CD4-positive, alpha-beta T cell treated with Interleukin-4 for 4 hours (primary cell): ENCODE measurements around the gene YJU2.
"Not testable (repeated sequence)": the region's sequence is repeated elsewhere in the genome, so short reads cannot be mapped to it uniquely, and the experiment has no call there.

Source experiments
- DNase-seq: peaks from one replicate; pipeline ENCODE4 v3.0.0-alpha.2; 2020

Gene YJU2

DNA sequence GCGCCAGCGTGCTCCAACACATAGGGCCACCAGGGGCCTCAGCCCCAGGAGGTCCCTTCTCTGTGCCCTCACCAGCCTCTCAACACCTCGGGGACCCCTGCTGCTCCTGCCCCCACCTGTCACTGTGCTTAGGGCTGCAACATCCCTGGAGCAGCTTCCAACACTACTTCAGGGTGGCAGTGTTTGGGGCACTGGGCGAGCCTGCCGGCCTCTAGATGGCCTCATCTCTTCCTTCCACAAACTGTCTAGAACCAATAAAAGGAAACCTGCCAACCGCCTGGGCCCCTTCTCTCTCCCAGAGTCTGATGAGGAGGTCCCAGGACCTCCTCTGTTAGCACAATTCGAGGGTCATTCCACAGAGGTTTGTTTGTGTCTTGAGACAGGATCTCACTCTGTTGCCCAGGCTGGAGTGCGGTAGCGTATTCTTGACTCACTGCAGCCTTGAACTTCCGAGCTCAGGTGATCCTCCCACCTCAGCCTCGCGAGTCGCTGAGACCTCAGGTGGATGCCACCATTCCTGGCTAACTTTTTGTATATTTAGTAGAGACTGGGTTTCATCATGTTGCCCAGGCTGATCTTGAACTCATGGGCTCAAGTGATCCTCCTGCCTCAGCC is 22.0 kb downstream of the YJU2 start:
- DNase-seq = no peak

DNA sequence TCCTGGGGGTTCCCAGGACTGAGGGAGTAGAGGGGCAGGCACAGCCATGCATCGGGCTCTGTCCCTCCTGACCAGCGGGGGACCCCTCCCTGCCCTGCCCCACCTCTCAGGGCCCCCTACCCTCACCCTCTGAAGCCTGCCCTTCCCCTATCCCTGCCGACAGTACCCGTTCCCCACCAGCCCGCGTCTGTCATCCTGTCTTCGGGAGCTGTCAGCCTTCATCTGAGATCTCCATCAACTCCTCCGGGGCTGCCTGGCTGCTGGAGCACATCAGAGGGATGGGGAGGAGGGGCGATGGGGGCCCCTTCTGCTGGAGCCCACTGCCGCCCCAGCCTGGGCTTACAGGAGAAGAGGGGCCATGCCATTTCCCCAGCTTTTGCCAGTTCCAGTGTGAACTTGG is 26.0 kb downstream of the YJU2 start:
- no peak for DNase-seq

DNA sequence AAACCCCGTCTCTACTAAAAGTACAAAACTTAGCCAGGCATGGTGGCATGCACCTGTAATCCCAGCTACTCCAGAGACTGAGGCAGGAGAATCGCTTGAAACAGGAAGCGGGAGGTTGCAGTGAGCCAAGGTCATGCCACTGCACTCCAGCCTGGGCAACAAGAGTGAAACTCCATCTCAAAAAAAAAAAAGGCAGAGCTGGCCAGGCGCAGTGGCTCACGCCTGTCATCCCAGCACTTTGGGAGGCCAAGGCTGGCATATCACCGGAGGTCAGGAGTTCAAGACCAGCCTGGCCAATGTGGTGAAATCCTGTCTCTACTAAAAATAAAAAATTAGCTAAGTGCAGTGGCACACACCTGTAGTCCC is 27.4 kb downstream of the YJU2 start:
- not testable (repeated sequence) for DNase-seq

DNA sequence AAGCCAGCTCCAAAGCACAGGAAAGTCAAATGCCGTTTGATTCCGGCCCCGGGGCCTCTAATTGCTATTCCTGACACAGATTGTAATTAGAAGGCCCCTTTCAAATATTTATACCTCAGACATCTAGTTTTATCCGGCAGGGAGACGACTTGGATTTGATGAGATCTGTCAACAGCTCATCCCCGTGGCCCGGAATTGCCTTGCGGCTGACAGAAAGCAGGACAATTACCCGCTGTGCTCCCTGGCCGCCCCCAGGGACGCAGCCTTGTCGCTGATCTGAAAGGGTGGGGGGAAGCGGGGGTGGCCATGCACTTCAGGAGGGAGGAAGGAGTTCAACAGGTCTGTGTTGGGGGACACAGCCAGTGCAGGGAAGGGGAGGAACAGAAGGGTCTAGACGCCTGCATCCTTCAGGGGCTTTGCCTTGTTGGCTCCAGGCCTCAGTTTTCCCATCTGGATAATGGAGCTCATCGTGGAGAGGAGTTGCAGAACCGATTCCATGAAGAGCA is 30.4 kb downstream of the YJU2 start:
- no peak for DNase-seq

DNA sequence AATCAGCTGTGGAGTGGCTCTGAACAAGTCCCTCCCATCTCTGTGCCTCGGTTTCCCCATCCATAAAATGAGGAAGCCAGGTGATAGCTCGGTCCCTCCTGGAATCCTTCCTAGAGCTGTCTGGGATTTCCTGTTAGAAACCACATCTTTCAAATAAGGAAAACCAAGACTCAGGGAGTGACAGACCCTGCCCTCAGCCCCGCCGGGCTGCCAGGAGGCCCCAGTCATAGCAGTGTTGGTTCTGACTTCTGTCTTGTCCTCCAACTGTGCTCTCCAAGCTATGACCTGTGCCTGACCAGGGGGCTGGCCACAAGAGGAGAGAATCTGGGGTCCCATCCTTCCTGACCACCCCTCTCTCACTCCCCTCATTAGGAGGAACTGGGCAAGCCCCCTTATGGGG is 31.1 kb downstream of the YJU2 start:
- DNase-seq = no peak

DNA sequence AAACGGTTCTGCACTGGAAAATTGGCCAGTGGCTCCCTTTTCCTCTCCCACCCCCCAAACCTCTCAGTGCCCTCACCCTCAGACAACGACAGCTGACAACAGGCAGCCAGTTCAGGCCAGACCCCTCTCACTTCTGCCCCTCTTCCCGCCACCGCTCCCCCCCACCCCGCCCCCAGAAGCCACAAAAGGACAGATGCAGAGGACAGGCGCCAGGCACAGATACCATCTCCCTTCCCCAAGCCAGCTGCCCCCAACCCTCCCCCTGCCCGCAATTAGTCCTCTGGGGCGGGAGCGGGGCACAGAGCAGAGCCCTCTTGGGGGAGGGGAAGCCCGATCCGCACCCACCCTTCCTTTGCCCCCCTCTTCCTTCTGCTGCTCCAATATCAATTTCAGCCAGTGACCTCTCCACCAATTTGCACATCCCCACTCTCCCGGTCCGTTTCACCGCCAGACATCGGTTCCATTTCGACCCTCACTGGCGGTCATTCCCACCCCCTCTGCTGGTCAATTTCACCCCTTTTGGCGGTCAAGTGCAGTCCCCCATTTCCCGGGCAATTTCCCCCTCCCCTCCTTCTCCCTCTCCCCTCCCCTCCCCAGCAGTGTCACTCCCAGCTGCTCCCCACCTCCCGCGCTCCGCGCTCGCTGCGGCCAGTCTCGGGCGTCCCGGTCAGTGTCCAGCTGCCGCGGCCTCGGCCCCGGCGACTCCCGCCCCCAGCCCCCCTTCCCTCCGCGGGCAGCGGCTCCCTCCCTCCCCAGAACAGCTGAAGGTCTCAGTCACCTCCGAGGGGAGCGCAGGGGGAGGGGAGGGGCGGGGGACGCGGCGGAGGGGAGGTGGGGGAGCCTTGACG is 31.8 kb downstream of the YJU2 start, which contains the start of gene SHD:
TSS of gene SHD (plus strand) at position 848 of the 848 bp plus-strand sequence. CDS start 798 bp downstream, outside the sequence.
- no peak for DNase-seq

DNA sequence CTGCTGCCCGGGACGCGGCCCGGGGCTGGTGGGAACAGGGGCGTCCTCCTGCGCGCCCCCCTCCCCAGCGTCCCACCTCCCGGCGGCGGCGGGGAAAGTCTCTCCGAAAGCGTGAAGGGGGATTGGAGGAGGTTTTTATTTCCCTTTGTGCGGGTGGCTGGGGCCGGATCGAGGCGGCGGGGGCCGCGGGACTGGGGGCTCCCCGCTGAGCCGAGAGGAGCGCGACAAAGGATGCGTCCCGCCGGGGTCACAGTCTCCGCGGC is 32.3 kb downstream of the YJU2 start:
- DNase-seq = no peak

DNA sequence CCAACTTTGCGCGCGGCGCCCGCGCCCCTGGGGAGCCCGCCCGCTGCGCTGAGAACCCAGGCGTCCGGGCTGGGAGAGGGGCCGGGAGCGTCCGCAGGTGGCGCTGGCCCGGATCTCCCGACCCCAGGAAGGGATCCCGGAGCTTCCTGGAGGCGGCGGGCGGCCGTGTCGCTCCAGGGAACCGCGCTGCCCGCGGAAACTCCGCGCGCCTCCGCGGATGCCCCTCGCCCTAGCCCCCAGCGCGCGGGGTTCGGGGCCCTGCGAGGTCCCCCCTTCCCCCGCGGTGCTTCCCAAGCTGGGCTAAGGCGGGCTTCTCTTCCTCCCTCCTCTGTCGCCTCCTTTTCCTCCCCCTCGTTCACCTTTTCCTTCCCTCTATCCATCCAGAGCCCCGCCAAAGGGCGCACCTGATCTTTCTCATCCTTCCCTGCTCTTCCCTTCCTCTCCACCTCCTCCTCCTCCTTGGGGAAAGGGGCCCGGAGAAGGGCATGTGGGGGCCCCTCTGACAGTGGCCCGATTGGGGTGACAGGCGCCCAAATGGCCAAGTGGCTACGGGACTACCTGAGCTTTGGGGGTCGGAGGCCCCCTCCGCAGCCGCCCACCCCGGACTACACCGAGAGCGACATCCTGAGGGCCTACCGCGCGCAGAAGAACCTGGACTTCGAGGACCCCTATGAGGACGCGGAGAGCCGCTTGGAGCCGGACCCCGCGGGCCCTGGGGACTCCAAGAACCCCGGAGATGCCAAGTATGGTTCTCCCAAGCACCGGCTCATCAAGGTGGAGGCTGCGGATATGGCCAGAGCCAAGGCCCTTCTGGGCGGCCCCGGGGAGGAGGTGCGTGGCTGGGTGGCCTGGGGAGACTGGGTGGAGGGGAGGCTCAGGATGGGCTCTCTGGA is 32.9 kb downstream of the YJU2 start:
- no peak for DNase-seq

DNA sequence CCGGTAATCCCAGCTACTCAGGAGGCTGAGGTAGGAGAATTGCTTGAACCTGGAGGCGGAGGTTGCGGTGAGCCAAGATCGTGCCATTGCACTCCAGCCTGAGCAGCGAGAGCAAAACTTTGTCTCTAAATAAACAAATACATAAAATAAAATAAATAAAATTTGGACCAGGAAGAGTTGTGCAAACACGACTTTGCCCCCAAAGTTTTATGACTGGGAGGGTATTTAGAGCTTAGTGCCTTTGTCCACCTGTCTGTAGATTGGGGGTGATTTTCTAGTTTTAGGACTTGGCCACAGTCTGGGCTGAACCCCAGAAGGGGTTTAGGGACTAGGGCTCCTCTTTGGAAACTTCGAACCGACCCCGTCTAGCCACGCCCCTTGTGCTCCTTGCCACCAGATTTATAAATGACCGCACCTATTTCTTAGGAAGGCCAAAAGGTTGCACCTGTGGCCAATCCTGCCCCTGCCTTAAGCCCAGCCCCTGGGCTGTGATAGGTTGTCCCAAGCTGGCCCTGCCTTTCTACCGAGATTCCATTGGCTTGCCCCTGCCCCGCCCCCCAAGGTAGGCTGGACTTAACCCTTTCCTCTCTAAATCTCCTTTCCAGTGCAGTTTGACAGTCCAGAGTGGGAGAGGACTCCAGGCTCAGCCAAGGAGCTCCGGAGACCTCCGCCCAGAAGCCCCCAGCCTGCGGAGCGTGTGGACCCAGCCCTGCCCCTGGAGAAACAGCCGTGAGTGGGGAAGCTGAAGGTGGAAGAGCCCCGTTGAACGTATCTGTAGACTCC is 37.5 kb downstream of the YJU2 start:
- DNase-seq = no peak

DNA sequence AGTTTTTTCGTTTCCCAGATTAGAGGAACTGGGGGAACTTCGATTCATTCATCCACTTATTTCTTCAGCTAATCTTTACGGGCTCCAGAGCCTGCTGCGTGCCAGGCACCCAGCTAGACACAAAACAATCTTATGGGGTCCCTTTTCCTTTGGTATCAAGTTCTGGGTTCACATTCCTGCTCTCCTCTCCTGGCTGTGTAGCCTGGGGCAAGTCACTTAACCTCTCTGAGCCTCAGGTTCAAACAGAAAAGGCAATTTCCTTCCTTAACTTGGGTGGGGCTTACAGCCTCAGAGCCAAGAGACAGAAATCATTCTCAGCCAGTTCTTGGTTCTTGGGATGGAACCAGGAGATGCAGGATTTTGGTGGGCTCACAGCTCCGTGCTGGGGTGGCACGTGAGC is 38.1 kb downstream of the YJU2 start:
- DNase-seq = no peak

DNA sequence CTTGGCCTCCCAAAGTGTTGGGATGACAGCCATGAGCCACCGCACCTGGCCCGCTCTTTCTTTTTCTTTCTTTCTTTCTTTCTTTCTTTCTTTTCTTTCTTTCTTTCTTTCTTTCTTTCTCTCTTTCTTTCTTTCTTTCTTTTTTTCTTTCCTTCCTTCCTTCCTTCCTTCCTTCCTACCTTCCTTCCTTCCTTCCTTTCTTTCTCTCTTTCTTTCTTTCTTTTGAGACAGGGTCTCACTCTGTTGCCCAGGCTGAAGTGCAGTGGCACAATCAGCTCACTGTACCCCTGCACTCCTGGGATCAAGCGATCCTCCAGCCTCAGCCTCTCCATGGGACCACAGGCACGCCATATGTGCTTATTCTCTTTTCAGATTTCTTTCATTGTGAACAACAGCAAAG is 39.3 kb downstream of the YJU2 start:
- not testable (repeated sequence) for DNase-seq

DNA sequence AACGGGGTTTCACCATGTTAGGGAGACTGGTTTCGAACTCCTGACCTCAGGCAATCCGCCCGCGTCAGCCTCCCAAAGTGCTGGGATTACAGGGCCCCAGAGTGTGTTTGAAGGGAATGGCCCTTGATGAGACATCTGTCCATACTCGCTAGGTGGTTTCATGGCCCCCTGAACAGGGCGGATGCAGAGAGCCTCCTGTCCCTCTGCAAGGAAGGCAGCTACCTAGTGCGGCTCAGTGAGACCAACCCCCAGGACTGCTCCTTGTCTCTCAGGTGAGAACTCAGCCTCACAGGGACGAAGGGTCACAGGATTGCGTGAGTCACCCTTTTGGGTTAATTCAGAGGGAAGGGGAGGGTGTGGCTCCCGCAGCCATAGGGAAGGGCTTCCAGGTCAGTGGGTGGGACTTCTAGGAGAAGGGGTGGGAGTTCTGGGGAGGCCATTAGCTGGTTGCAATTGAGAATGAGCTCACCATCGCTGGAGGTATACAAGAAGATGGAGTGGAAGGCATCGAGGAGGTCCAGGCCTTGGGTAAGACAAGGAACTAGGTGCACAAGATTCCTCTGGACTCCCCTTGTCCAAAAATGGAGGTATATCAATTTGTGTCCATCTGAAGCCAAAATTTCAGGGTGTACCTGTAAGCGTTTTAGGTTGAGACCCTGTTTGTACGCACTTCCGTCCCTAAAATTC is 41.4 kb downstream of the YJU2 start:
- DNase-seq = no peak

DNA sequence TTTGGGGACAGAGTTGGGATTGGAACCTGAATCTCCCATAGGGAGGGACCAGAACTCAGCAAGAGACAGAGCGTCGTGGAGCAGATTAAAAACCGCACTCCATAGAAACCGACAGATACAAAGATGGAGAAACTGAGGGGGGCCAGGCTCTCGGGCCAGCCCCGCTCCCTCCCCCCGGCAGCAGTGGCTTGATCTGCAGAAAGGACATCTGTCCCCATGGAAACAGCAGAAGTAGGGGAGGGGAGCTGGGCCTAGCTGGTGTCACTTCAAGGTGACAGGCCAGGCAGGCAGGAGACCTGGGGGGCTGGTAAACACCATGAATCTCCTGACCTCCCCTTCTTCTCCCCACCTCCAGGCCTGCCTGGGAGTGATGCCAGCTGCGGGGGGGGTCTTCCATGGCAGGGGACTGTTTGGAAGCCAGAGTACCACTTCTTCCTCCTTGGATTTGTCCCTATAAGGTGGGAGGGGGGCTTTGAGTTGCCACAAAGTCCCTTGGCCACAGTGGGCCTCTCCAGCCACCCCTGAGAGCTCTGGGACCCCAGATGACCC is 44.4 kb downstream of the YJU2 start:
- no peak for DNase-seq

DNA sequence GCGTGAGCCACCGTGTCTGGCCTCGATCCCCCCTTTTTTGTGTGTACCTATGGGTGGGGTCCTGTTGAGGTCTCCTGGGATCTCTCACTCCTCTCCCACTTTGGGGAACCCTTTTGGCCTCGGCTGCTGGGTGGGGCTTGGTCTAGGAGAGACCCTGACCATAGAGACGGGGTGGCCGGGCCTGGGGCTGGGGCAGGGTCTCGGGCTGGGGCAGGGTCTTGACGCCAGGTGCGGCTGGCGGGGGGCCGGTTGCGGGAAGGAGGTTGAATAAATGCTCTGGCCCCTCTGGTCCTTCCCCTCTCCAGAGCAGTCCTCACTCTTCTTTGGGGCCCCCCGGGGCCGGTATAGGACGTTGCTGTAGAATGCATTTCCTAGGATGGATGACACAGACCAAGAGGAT is 45.6 kb downstream of the YJU2 start:
- no peak for DNase-seq

DNA sequence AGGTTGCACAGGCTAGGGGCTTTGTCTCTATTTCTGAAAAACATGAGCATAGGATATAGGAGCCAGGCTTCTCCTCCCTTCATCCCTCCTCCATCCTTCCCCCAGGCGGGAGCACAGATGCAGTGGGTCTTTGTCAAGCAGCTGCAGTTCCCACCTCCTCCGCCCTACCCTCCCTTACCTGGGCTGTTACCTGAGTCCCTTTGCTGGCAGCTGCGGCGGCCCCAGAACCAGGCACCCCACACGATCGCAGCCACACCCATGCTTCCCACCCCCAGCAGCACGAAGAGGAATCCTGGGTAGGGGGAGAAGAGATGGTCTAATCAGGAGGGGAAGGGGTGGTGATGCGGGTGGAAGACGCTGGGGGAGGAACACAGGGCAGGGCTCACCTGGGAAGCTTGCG is 47.5 kb downstream of the YJU2 start:
- no peak for DNase-seq

DNA sequence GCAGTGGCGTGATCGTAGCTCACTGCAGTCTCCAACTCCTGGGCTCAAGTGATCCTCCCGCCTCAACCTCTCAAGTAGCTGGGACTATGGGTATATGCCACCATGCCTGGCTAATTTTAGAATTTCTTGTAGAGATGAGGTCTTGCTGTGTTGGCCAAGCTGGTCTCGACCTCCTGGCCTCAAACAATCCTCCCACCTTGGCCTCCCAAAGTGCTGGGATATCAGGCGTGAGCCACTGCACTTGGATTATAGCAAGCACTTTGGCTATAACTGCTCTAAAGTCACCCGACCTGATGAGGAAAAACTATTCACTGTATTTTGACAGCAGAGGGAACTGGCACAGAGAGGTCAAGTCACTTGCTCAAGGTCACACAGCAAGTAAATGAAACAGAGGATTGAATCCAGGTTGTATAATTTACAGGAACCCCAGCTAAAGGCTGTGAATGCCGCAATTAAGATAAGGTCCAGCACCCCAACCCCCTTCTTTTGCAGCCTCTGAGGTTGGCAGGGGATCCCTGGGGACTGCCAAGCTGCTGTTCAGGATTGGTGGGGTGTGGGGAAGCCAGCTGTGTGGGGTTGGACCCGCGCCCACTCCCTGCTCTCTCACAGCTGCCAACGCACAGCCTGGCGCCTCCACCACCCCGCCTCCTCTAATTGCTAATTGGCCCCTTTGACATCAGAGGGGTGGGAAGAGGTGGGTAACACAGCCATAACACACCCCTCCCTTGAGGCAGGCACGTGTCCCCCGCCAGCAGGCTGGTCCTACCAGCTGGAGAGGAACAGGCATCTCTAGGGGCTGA is 49.3 kb downstream of the YJU2 start:
- no peak for DNase-seq

DNA sequence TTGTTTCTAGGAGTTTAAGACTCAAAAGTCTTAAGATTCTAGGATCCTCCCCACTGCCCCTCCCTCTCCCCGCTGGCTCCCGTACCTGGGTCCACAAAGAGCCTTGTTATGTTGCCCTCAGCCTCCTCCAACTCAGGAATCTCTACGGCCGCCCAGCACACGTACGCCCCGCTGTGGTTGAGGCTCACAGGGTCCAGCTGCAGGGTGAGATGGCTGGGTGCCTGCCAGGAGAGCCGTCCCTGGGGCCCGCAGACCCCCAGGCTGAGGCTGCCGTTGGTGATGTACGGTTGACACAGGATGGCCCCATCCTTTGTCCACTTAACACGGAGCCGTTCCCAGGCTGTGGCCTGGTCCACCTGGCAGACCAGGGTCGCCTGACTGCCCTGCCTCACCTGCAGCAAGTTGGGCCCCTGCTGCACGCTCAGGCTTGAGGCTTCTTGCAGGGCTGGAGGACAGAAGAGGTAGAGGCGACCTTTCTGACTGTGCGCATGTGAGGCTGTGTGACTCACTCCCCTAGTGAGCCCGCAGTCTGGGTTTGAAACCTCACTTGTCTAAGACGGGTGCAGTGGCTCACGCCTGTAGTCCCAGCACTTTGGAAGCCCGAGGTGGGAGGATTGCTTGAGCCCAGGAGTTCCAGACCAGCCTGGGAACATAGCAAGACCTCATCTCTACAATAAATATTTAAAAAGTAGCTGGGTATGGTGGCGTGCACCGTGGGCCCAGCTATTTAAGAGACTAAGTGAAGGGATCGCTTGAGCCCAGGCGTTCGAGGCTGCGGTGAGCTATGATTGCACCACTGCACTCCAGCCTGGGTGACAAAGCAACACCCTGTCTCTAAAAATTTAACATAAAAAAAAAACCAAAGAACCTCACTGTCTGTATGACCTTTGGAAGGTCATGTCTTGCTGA is 51.3 kb downstream of the YJU2 start:
- no peak for DNase-seq

DNA sequence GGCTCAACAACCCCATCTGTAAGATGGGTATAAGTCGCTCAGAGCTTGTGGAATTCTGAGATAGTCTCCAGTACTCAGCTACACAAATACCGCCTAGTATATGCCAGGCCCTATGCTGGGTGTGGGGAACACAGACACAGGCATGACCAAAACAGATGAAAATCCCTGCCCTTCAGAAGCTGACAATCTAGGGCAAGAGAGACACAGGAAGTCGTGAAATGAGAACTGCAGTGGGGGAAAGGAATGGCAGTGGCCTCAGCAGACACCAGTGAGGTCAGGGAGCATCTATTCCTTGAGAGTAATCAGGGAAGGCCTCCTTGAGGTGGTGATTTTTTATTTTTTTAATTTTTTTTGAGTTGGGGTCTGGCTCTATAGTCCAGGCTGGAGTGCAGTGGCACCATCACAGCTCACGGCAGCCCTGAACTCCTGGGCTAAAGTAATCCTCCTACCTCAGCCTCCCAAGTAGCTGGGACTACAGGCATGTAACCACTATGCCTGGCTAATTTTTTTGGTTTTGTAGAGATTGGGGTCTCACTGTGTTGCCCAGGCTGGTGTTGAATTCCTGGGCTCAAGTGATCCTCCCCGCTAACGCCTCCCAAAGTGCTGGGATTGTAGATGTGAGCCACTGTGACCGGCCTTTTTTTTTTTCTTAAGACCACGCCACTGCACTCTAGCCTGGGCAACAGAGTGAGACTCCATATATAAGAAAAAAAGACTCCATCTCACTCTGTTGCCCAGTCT is 52.1 kb downstream of the YJU2 start:
- no peak for DNase-seq

DNA sequence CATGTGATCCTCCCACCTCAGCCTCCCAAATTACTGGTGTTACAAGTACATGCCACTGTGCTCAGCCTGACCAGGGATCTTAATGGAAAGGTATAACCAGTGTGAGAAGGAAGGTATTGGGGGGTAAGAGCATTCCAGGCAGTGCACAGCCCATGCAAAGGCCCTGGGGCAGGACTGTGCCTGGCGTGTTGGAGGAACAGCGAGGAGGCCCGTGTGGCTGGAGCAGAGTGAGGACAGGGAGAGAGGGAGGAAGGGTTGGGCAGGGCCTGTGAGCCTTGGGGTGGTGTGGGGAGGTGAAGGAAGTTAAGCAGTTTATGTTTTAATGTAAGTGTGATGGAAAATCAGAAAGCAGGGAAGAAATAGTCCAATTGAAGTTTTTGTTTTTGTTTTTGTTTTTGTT is 53.7 kb downstream of the YJU2 start:
- no peak for DNase-seq
